Esophagus squamous epithelium (tissue), 4 donors: Measurements from ENCODE around the gene FARSA.

Source experiments
- POLR2A ChIP-seq, 4 donors: fragments of 450-650 bp; IDR thresholded peaks; one replicate each; pipeline ENCODE4 v1.6.1; 2017; ENCODE audit warnings: antibody characterized with exemption in 4 of 4, mild to moderate bottlenecking in 4 of 4, moderate library complexity in 3 of 4
- TF ChIP-seq, protein P1 (sequence below), 6 experiments: fragments of 450-650 bp in 4 of 6; fragments of 200-600 bp in 2 of 6; sonication (generic) in 2 of 6; IDR thresholded peaks; one replicate each; pipeline ENCODE4 v1.5.1; 2016 to 2019; ENCODE audit warnings: antibody characterized with exemption in 6 of 6, mild to moderate bottlenecking in 4 of 6, moderate library complexity in 4 of 6

DNA sequence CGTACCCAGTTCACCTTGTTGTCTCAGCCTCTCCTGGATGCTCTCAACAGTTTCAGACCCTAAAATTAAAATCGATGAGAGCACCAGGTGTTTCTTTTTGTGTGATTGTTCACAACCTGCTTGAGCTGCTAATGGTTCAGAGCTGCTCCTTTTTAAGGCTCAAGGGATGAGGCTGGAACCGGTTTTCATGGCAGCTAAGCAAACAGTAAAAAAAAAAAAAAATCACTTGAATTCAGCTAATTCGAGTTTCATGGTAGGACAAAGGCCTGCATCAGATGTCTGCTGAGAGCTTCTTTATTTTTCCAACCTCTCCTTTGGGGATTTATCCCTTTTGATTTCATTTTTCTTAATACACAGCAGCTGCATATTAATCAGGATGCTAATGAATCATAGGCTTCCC is 20.9 kb downstream of the FARSA start:
- TF ChIP-seq, protein P1, sequence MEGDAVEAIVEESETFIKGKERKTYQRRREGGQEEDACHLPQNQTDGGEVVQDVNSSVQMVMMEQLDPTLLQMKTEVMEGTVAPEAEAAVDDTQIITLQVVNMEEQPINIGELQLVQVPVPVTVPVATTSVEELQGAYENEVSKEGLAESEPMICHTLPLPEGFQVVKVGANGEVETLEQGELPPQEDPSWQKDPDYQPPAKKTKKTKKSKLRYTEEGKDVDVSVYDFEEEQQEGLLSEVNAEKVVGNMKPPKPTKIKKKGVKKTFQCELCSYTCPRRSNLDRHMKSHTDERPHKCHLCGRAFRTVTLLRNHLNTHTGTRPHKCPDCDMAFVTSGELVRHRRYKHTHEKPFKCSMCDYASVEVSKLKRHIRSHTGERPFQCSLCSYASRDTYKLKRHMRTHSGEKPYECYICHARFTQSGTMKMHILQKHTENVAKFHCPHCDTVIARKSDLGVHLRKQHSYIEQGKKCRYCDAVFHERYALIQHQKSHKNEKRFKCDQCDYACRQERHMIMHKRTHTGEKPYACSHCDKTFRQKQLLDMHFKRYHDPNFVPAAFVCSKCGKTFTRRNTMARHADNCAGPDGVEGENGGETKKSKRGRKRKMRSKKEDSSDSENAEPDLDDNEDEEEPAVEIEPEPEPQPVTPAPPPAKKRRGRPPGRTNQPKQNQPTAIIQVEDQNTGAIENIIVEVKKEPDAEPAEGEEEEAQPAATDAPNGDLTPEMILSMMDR (IDR thresholded peaks at IDR 0.05) = no peak
- TF ChIP-seq POLR2A (IDR thresholded peaks at IDR 0.05) = no peak
